Endothelial cell of umbilical vein (primary cell): ENCODE measurements around the gene FYB1. TPM values are rescaled to one million over a fixed set of nuclear protein-coding genes. Genes with fewer than 3 reads are reported as not detected.

Experiments
- BruUV-seq: library from RNA; stranded (reverse); fragments of 400-500 nt; replicated peaks from 2 replicates; lab custom pipeline; 2021; lab: Mats Ljungman, UMichigan
- CTCF ChIA-PET: fragments of 300-600, 350-600 bp; sonication (Branson Sonifier 250); formaldehyde crosslinking; loops from one replicate; lab custom pipeline; 2021; ENCODE audit warnings: antibody characterized with exemption, inconsistent platforms; lab: Charles Lee
- POLR2A ChIA-PET: fragments of 300-600, 350-600 bp; sonication (Branson Sonifier 250); formaldehyde crosslinking; loops from one replicate; lab custom pipeline; 2021; ENCODE audit warnings: antibody characterized with exemption, inconsistent platforms; lab: Charles Lee
- DNase-seq: peaks from one replicate; pipeline ENCODE4 v3.0.0-alpha.2; 2011; ENCODE audit warnings: low read depth, low spot score
- FAIRE-seq: peaks from 2 replicates; lab custom pipeline; 2011; peaks lifted over from hg19 to GRCh38; lab: Jason Lieb, UNC
- H2AFZ ChIP-seq: 2 replicates; pipeline ENCODE4 v1.6.0; 2012; ENCODE audit warnings: low read depth, low read length, control low read depth, inconsistent platforms
- H3K27ac ChIP-seq: 2 replicates; pipeline ENCODE4 v1.5.1; 2011; ENCODE audit warnings: low read depth, mild to moderate bottlenecking, control low read depth, low read length, moderate library complexity; ENCODE audit not compliant: insufficient read depth
- H3K27me3 ChIP-seq, 2 experiments: 2 replicates each; pipeline versions ENCODE4 v1.6.0 to v1.6.1; 2011; ENCODE audit warnings: low read length in 2 of 2, mixed read lengths in 1 of 2; ENCODE audit not compliant: control insufficient read depth in 2 of 2, insufficient read depth in 2 of 2
- H3K36me3 ChIP-seq, 2 experiments: 2 replicates in 1 of 2; 3 replicates in 1 of 2; pipeline ENCODE4 v1.5.1; 2011; ENCODE audit warnings: low read length in 2 of 2, mild to moderate bottlenecking in 1 of 2, moderate library complexity in 1 of 2; ENCODE audit not compliant: control insufficient read depth in 2 of 2, insufficient read depth in 2 of 2; ENCODE audit errors: extremely low read depth in 1 of 2
- H3K4me1 ChIP-seq: 3 replicates; pipeline ENCODE4 v1.5.1; 2011; ENCODE audit warnings: mild to moderate bottlenecking, low read length; ENCODE audit not compliant: control insufficient read depth, insufficient read depth; ENCODE audit errors: extremely low read depth
- H3K4me2 ChIP-seq: 2 replicates; pipeline ENCODE4 v1.6.1; 2011; ENCODE audit warnings: low read length, control low read depth, mixed read lengths; ENCODE audit not compliant: insufficient read depth
- H3K4me3 ChIP-seq, 3 experiments: fragments of 200-600 bp in 1 of 3; sonication (generic), shearing (Covaris generic) in 1 of 3; replicated peaks in 1 of 3; 2 replicates each; pipeline ENCODE4 v1.5.1; 2011 to 2016; ENCODE audit warnings: control low read depth in 3 of 3, low read length in 3 of 3, mild to moderate bottlenecking in 2 of 3, inconsistent platforms in 1 of 3, low read depth in 1 of 3, moderate library complexity in 1 of 3; ENCODE audit not compliant: insufficient read depth in 1 of 3
- H3K79me2 ChIP-seq: 2 replicates; pipeline ENCODE4 v1.6.0; 2012; ENCODE audit warnings: low read length, inconsistent platforms; ENCODE audit not compliant: control insufficient read depth, insufficient read depth
- H3K9ac ChIP-seq: replicated peaks from 2 replicates; pipeline ENCODE3; 2011; ENCODE audit warnings: low read length, control low read depth; ENCODE audit not compliant: insufficient read depth; ENCODE audit errors: extremely low read depth
- H3K9me1 ChIP-seq: replicated peaks from 3 replicates; pipeline ENCODE4 v1.6.0; 2011; ENCODE audit warnings: mild to moderate bottlenecking, low read length; ENCODE audit not compliant: control insufficient read depth, insufficient read depth; ENCODE audit errors: extremely low read depth
- H3K9me3 ChIP-seq: replicated peaks from 2 replicates; pipeline ENCODE4 v1.5.1; 2012; ENCODE audit warnings: low read length, inconsistent platforms; ENCODE audit not compliant: control insufficient read depth, insufficient read depth
- H4K20me1 ChIP-seq: replicated peaks from 2 replicates; pipeline ENCODE3; 2011; ENCODE audit warnings: mild to moderate bottlenecking, low read length; ENCODE audit not compliant: control insufficient read depth, insufficient read depth; ENCODE audit errors: extremely low read depth
- EZH2 ChIP-seq: IDR thresholded peaks from 2 replicates; pipeline ENCODE4 v1.6.1; 2012; ENCODE audit warnings: borderline replicate concordance, low read depth, mild to moderate bottlenecking, moderate library complexity, low read length, inconsistent platforms; ENCODE audit not compliant: severe bottlenecking
- FOS ChIP-seq: IDR thresholded peaks from 2 replicates; pipeline ENCODE4 v1.6.1; 2011; ENCODE audit warnings: mild to moderate bottlenecking, low read length, moderate library complexity, borderline replicate concordance; ENCODE audit not compliant: insufficient read depth
- GATA2 ChIP-seq: IDR thresholded peaks from 2 replicates; pipeline ENCODE4 v1.7.0; 2011; ENCODE audit warnings: low read depth, mild to moderate bottlenecking, moderate library complexity, mixed read lengths, low read length; ENCODE audit not compliant: insufficient read length, insufficient read depth
- JUN ChIP-seq: IDR thresholded peaks from 2 replicates; pipeline ENCODE4 v1.6.1; 2011; ENCODE audit warnings: borderline replicate concordance, low read depth; ENCODE audit not compliant: insufficient read length, insufficient read depth
- MYC ChIP-seq: IDR thresholded peaks from one replicate; pipeline ENCODE4 v1.6.1; 2011; ENCODE audit warnings: mild to moderate bottlenecking, low read depth, low read length
- POLR2A ChIP-seq: IDR thresholded peaks from 2 replicates; pipeline ENCODE4 v1.6.1; 2012; ENCODE audit warnings: low read depth, mild to moderate bottlenecking, control low read depth, low read length
- POLR2AphosphoS5 ChIP-seq: IDR thresholded peaks from 2 replicates; pipeline ENCODE4 v1.6.1; 2012; ENCODE audit warnings: low read depth, mild to moderate bottlenecking, control low read depth, low read length, moderate library complexity; ENCODE audit not compliant: insufficient read depth
- dilution Hi-C: fragments of 300-500 bp; cut with MboI; formaldehyde crosslinking; loops from one replicate; pipeline ENCODE4 v1.15.0; 2019; ENCODE audit warnings: low sequenced_read_pairs; ENCODE audit not compliant: extremely low pct_ligation_motif_present
- intact Hi-C: fragments of 100-400 bp; cut with micrococcal nuclease; formaldehyde crosslinking; loops from one replicate; pipeline ENCODE4 v1.10.0; 2022
- polyA plus RNA-seq, 4 experiments: library from polyadenylated mRNA; depleted of rRNA in 3 of 4; stranded (reverse) in 3 of 4; unstranded in 1 of 4; fragments of >200 nt; gene quantifications; 2 replicates each; pipeline versions ENCODE4 v1.2.1 to v1.2.3, GENCODE V29; 2011 to 2012; ENCODE audit warnings: missing spikeins in 1 of 4
- total RNA-seq: library from RNA; stranded (reverse); gene quantifications from 2 replicates; pipeline ENCODE4 v1.2.3, GENCODE V29; 2021
- TF ChIP-seq, protein P1 (sequence below), 2 donors: IDR thresholded peaks; 1 replicate in 1 of 2; 2 replicates in 1 of 2; pipeline ENCODE4 v1.5.1; 2011; ENCODE audit warnings: low read length in 2 of 2, mild to moderate bottlenecking in 2 of 2, moderate library complexity in 2 of 2, control low read depth in 1 of 2, inconsistent platforms in 1 of 2, low read depth in 1 of 2; ENCODE audit not compliant: insufficient read depth in 1 of 2; ENCODE audit errors: extremely low read depth in 1 of 2
- TF ChIP-seq, protein P2 (sequence below): IDR thresholded peaks from 2 replicates; pipeline ENCODE4 v1.6.1; 2011; ENCODE audit not compliant: insufficient read depth, insufficient read length

FYB1 gene
- total and polyA plus RNA-seq, 2 donors (not counting 3 experiments of a cell fraction or from before 2014, with no cell fraction given), result 0.44 TPM; not detected in 1

DNA sequence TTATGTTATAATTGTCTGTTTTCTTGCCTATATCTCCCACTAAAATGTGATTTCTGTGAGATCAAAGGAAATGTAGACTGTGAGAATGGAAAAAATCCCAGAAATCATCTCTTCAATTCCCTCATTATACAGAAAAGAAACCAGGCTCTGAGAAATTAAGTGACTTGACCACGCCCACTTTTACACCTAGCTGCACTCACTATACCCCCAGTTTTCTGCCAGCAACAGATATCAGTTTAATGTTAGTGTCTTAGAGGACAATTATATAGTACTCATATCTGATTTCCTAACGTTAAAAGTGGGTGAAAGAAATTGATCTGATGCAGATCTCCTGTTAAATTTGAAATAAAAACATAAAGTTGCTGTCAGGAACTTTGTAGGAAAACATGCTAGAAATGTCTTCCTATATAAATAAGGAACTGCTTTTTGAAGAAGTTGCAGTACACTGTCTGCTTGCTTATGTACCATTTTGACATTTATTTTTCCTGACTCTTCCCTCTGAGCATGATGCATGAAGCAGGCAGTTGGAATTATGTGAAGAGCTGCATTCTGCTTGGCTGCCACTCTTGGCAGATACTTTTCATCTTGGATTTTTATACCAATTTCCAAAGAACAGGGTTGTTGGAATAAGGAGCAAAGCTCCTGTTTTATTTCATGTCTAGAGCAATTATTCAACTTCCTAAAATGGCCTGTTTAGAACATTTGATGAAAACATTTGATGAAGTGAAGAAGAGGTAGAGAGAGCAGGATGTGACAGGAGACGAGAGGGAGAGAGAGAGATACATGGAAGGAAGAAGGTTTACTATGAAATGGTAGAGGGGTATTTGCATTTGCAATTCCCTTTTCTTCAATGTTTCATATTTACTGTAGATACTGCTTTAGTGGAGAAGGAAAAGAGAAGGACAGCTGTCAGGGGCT lies 87.9 kb downstream of the FYB1 start:
- Histone ChIP-seq H3K79me2 (no peaks in the 10 kb centered on the region), H3K27ac (no peak overlapping the region), H3K36me3 (no peaks in the 10 kb centered on the region), H3K9ac (no peak overlapping the region), H4K20me1 (no peaks in the 10 kb centered on the region), H3K9me1 (no peaks in the 10 kb centered on the region), H2AFZ (no peak overlapping the region), H3K4me2 (no peak overlapping the region), H3K4me1 (no peaks in the 10 kb centered on the region), H3K4me3 (no peak overlapping the region), H3K9me3 (no peaks in the 10 kb centered on the region), H3K27me3 (no peaks in the 10 kb centered on the region)
- DNase-seq (no peak), FAIRE-seq (no peak)
- ChIA-PET CTCF (interaction anchor here (0.9 to 1.5 kb wide), 3 partner anchors 11 to 14 kb away, joined by 3 to 6 read pairs (median 3); no protein-coding TSS in a partner anchor), POLR2A (no interaction called here)
- no TSS peak for BruUV-seq
- intact Hi-C loops (no loop called here), dilution Hi-C loops (no loop called here)
- TF ChIP-seq FOS, result no peak
- no peak for TF ChIP-seq JUN
- TF ChIP-seq GATA2, result no peak
- TF ChIP-seq POLR2AphosphoS5, result no peak
- TF ChIP-seq, protein P1, sequence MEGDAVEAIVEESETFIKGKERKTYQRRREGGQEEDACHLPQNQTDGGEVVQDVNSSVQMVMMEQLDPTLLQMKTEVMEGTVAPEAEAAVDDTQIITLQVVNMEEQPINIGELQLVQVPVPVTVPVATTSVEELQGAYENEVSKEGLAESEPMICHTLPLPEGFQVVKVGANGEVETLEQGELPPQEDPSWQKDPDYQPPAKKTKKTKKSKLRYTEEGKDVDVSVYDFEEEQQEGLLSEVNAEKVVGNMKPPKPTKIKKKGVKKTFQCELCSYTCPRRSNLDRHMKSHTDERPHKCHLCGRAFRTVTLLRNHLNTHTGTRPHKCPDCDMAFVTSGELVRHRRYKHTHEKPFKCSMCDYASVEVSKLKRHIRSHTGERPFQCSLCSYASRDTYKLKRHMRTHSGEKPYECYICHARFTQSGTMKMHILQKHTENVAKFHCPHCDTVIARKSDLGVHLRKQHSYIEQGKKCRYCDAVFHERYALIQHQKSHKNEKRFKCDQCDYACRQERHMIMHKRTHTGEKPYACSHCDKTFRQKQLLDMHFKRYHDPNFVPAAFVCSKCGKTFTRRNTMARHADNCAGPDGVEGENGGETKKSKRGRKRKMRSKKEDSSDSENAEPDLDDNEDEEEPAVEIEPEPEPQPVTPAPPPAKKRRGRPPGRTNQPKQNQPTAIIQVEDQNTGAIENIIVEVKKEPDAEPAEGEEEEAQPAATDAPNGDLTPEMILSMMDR (IDR thresholded peaks at IDR 0.05; ENCODE audit: extremely low read depth in 1 of 2, insufficient read depth in 1 of 2, low read depth in 1 of 2, low read length in 2 of 2), result no peak
- TF ChIP-seq MYC, result no peak
- no peak for TF ChIP-seq POLR2A
- TF ChIP-seq EZH2, result no peak
- TF ChIP-seq, protein P2, sequence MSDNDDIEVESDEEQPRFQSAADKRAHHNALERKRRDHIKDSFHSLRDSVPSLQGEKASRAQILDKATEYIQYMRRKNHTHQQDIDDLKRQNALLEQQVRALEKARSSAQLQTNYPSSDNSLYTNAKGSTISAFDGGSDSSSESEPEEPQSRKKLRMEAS, result no peak
